Measurements from ENCODE around the gene THOC6. TPM values are rescaled to one million over a fixed set of nuclear protein-coding genes. Genes with fewer than 3 reads are reported as not detected.

THOC6 gene
- total and polyA plus RNA-seq, 9 of the 15 experiments (the other 6 are each of a cell fraction or from before 2014, with no cell fraction given) = 2.5 to 65.4 (median 42.3) TPM

- TF ChIP-seq PHB2 (IDR thresholded peaks at IDR 0.05; ENCODE audit: low read depth) (no peak), GABPA (tag; conservative IDR thresholded peaks at IDR 0.05; ENCODE audit: low read depth) (no peak), MAZ (CRISPR knock-in tag; conservative IDR thresholded peaks at IDR 0.05 in 1 of 2, IDR thresholded peaks at IDR 0.05 in 1 of 2) (peak in 1 of 2 experiments; percentile 47; a peak in 2 of 4 replicates), TRIM25 (IDR thresholded peaks at IDR 0.05; ENCODE audit: borderline replicate concordance) (no peak), FUS (optimal IDR thresholded peaks at IDR 0.05; ENCODE audit: low read depth, low read length) (no peak), PML (IDR thresholded peaks at IDR 0.05; ENCODE audit: low read length) (no peak), RFX5 (IDR thresholded peaks at IDR 0.05; ENCODE audit: low read depth, low read length) (no peak), ZNF444 (CRISPR knock-in tag; IDR thresholded peaks at IDR 0.05) (no peak), HDAC1 (IDR thresholded peaks at IDR 0.05) (no peak), TAL1 (IDR thresholded peaks at IDR 0.05) (no peak), MTF1 (CRISPR knock-in tag; IDR thresholded peaks at IDR 0.05; ENCODE audit: borderline replicate concordance) (no peak), ETV1 (tag; conservative IDR thresholded peaks at IDR 0.05; ENCODE audit: low read depth) (no peak), CREB1 (IDR thresholded peaks at IDR 0.05) (no peak), CREB1 (CRISPR knock-in tag; IDR thresholded peaks at IDR 0.05) (peak; percentile 41; the same call in 1 of the 2 replicates), ZBTB33 (CRISPR knock-in tag; IDR thresholded peaks at IDR 0.05) (peak; percentile 70; the same call in 1 of the 2 replicates), FIP1L1 (IDR thresholded peaks at IDR 0.05; ENCODE audit: low read depth, low read length, poor library complexity, severe bottlenecking) (peak; percentile 89), FOXK1 (CRISPR knock-in tag; IDR thresholded peaks at IDR 0.05; ENCODE audit: borderline replicate concordance) (no peak), CTBP1 (IDR thresholded peaks at IDR 0.05; ENCODE audit: borderline replicate concordance) (peak; percentile 91), ZNF41 (CRISPR knock-in tag; conservative IDR thresholded peaks at IDR 0.05) (no peak), BRD4 (IDR thresholded peaks at IDR 0.05) (no peak), ZNF57 (CRISPR knock-in tag; IDR thresholded peaks at IDR 0.05) (no peak)
- TF ChIP-seq, protein P1, sequence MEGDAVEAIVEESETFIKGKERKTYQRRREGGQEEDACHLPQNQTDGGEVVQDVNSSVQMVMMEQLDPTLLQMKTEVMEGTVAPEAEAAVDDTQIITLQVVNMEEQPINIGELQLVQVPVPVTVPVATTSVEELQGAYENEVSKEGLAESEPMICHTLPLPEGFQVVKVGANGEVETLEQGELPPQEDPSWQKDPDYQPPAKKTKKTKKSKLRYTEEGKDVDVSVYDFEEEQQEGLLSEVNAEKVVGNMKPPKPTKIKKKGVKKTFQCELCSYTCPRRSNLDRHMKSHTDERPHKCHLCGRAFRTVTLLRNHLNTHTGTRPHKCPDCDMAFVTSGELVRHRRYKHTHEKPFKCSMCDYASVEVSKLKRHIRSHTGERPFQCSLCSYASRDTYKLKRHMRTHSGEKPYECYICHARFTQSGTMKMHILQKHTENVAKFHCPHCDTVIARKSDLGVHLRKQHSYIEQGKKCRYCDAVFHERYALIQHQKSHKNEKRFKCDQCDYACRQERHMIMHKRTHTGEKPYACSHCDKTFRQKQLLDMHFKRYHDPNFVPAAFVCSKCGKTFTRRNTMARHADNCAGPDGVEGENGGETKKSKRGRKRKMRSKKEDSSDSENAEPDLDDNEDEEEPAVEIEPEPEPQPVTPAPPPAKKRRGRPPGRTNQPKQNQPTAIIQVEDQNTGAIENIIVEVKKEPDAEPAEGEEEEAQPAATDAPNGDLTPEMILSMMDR (IDR thresholded peaks at IDR 0.05 in 2 of 3, conservative IDR thresholded peaks at IDR 0.05 in 1 of 3; ENCODE audit: insufficient read depth in 2 of 3, low read depth in 1 of 3, low read length in 3 of 3) = peak; percentile 90 to 95 (median 90)
- TF ChIP-seq, protein P2, sequence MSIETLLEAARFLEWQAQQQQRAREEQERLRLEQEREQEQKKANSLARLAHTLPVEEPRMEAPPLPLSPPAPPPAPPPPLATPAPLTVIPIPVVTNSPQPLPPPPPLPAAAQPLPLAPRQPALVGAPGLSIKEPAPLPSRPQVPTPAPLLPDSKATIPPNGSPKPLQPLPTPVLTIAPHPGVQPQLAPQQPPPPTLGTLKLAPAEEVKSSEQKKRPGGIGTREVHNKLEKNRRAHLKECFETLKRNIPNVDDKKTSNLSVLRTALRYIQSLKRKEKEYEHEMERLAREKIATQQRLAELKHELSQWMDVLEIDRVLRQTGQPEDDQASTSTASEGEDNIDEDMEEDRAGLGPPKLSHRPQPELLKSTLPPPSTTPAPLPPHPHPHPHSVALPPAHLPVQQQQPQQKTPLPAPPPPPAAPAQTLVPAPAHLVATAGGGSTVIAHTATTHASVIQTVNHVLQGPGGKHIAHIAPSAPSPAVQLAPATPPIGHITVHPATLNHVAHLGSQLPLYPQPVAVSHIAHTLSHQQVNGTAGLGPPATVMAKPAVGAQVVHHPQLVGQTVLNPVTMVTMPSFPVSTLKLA (conservative IDR thresholded peaks at IDR 0.05) = peak in 1 of 2 experiments; percentile 46; a peak in 1 of 4 replicates
Observed at GRCh38 chr16:2983706-2984136, 40.1 kb upstream of the THOC6 start (continued).

Data from K562 (cell line).